K562 (cell line): ENCODE measurements around the gene NMT1. TPM values are rescaled to one million over a fixed set of nuclear protein-coding genes. Genes with fewer than 3 reads are reported as not detected.

Source experiments
- ATAC-seq: fragments of 200-7000 bp; cut with Tn5 transposase; 3 replicates; pipeline ENCODE4 v1.9.1; 2020; ENCODE audit warnings: moderate library complexity
- BruUV-seq: library from RNA; stranded (reverse); fragments of 400-500 nt; replicated peaks from 2 replicates; lab custom pipeline; 2021; lab: Mats Ljungman, UMichigan
- CTCF ChIA-PET: fragments of 300-600 bp; formaldehyde crosslinking; extraction: SDS; loops from one replicate; lab custom pipeline; 2021; ENCODE audit warnings: low intra/inter-chr PET ratio; lab: Yijun Ruan, JAX
- POLR2A ChIA-PET: fragments of 300-600, 350-650 bp; sonication (Branson Sonifier 250); formaldehyde crosslinking; extraction: SDS; loops from one replicate; lab custom pipeline; 2021; ENCODE audit warnings: antibody characterized with exemption, inconsistent platforms; lab: Yijun Ruan, JAX
- DNase-seq, 4 experiments: peaks; one replicate each; pipeline versions ENCODE4 v3.0.0 to v3.0.0-alpha.2; 2011 to 2018; ENCODE audit warnings: low spot score in 3 of 4, mixed read lengths in 3 of 4; ENCODE audit errors: extremely low read depth in 1 of 4
- FAIRE-seq: peaks from 2 replicates; lab custom pipeline; 2011; peaks lifted over from hg19 to GRCh38; lab: Jason Lieb, UNC
- H2AFZ ChIP-seq: 2 replicates; pipeline ENCODE4 v1.6.0; 2011; ENCODE audit warnings: low read depth, low read length, control low read depth, inconsistent platforms
- H3K27ac ChIP-seq: fragments of 200-600 bp; 3 replicates; pipeline ENCODE4 v1.8.0; 2011; ENCODE audit warnings: low read depth, mild to moderate bottlenecking, control low read depth, inconsistent platforms, low read length, moderate library complexity, mixed read lengths; ENCODE audit errors: extremely low read depth
- H3K27me3 ChIP-seq, 2 experiments: fragments of 300-600 bp in 1 of 2; 2 replicates in 1 of 2; 3 replicates in 1 of 2; pipeline versions ENCODE4 v1.6.0 to v1.8.0; 2011; ENCODE audit warnings: inconsistent platforms in 2 of 2, low read length in 2 of 2, mild to moderate bottlenecking in 1 of 2, mixed read lengths in 1 of 2, moderate library complexity in 1 of 2; ENCODE audit not compliant: control insufficient read depth in 2 of 2, insufficient read depth in 2 of 2
- H3K36me3 ChIP-seq: fragments of 300-600 bp; 3 replicates; pipeline ENCODE4 v1.8.0; 2011; ENCODE audit warnings: mild to moderate bottlenecking, low read length, inconsistent platforms; ENCODE audit not compliant: control insufficient read depth, insufficient read depth
- H3K4me1 ChIP-seq, 2 experiments: fragments of 200-600 bp in 1 of 2; replicated peaks in 1 of 2; 2 replicates in 1 of 2; 3 replicates in 1 of 2; pipeline versions ENCODE4 v1.5.1 to v1.8.0; 2011; ENCODE audit warnings: inconsistent platforms in 2 of 2, low read length in 2 of 2, mild to moderate bottlenecking in 1 of 2, mixed read lengths in 1 of 2, moderate library complexity in 1 of 2; ENCODE audit not compliant: control insufficient read depth in 2 of 2, insufficient read depth in 2 of 2
- H3K4me2 ChIP-seq: 2 replicates; pipeline ENCODE4 v1.6.1; 2011; ENCODE audit warnings: low read length, control low read depth, inconsistent platforms, mixed read lengths; ENCODE audit not compliant: insufficient read depth
- H3K4me3 ChIP-seq: fragments of 200-600 bp; sonication (generic), shearing (Covaris generic); 2 replicates; pipeline ENCODE4 v1.5.1; 2016; ENCODE audit warnings: control low read depth, inconsistent platforms
- H3K79me2 ChIP-seq: fragments of 200-600 bp; 3 replicates; pipeline ENCODE4 v1.8.0; 2011; ENCODE audit warnings: low read length, inconsistent platforms; ENCODE audit not compliant: control insufficient read depth, insufficient read depth
- H3K9ac ChIP-seq, 2 experiments: 2 replicates each; pipeline versions ENCODE4 v1.6.0 to v1.6.1; 2011; ENCODE audit warnings: low read depth in 2 of 2, low read length in 2 of 2, control low read depth in 1 of 2, inconsistent platforms in 1 of 2, mild to moderate bottlenecking in 1 of 2, mixed read lengths in 1 of 2; ENCODE audit not compliant: insufficient read depth in 1 of 2
- H3K9me1 ChIP-seq: one replicate; pipeline ENCODE4 v1.6.0; 2011; ENCODE audit warnings: inconsistent platforms, mild to moderate bottlenecking, low read length, moderate library complexity; ENCODE audit not compliant: control insufficient read depth, insufficient read depth
- H3K9me3 ChIP-seq: replicated peaks from 2 replicates; pipeline ENCODE4 v1.5.1; 2011; ENCODE audit warnings: low read depth, low read length, inconsistent platforms; ENCODE audit not compliant: control insufficient read depth, insufficient read depth
- H4K20me1 ChIP-seq: replicated peaks from 2 replicates; pipeline ENCODE4 v1.6.1; 2011; ENCODE audit warnings: low read length, inconsistent platforms, mixed read lengths; ENCODE audit not compliant: control insufficient read depth, insufficient read depth
- HNRNPUL1 ChIP-seq: fragments of 200-400 bp; formaldehyde crosslinking; IDR thresholded peaks from 2 replicates; pipeline ENCODE4 v1.6.1; 2017; ENCODE audit warnings: low read length
- MLX ChIP-seq, 2 experiments: fragments of 450-650 bp in 1 of 2; sonication (generic) in 1 of 2; formaldehyde crosslinking; conservative IDR thresholded peaks; 2 replicates each; pipeline versions ENCODE4 v1.4.0 to v1.8.1; 2020 to 2022; ENCODE audit warnings: mild to moderate bottlenecking in 1 of 2, missing genetic modification reagents in 1 of 2
- POLR2AphosphoS2 ChIP-seq: IDR thresholded peaks from 2 replicates; pipeline ENCODE4 v1.6.1; 2012; ENCODE audit warnings: low read length, improper control_type of control experiment
- SIRT6 ChIP-seq: IDR thresholded peaks from one replicate; pipeline ENCODE4 v1.6.1; 2012; ENCODE audit warnings: low read depth, mild to moderate bottlenecking, control low read depth, inconsistent platforms, low read length, moderate library complexity
- SMARCE1 ChIP-seq: fragments of 450-650 bp; IDR thresholded peaks from 2 replicates; pipeline ENCODE4 v1.7.1; 2016; ENCODE audit warnings: mild to moderate bottlenecking
- TFAM ChIP-seq: fragments of 250-450 bp; sonication (Bioruptor Pico); conservative IDR thresholded peaks from 2 replicates; pipeline ENCODE4 v1.5.0; 2021; ENCODE audit warnings: mild to moderate bottlenecking, moderate library complexity
- ZNF175 ChIP-seq: fragments of 200-800 bp; sonication (Bioruptor generic); IDR thresholded peaks from 2 replicates; pipeline ENCODE4 v1.6.1; 2016; ENCODE audit warnings: low read depth, mild to moderate bottlenecking, missing genetic modification characterization, missing compliant biosample characterization
- ZNF184 ChIP-seq: sonication (generic); formaldehyde crosslinking; IDR thresholded peaks from 2 replicates; pipeline ENCODE4 v1.5.0; 2020; ENCODE audit warnings: missing genetic modification reagents
- ZNF609 ChIP-seq: sonication (generic); formaldehyde crosslinking; IDR thresholded peaks from 2 replicates; pipeline ENCODE4 v1.8.1; 2023; ENCODE audit warnings: missing genetic modification reagents, mild to moderate bottlenecking, borderline replicate concordance
- ZNF717 ChIP-seq: fragments of 250-450 bp; sonication (Bioruptor Pico); IDR thresholded peaks from 2 replicates; pipeline ENCODE4 v1.5.0; 2021
- WGBS: fragments of 100-300 bp; shearing (Covaris generic); methylation state at CpG from one replicate; pipeline ENCODE4 v1.1.6; 2016; ENCODE audit warnings: low coverage, mixed read lengths; ENCODE audit not compliant: insufficient coverage; ENCODE audit errors: missing lambda C conversion rate; 5-methylcytosine and 5-hydroxymethylcytosine counted together
- in situ Hi-C: fragments of 300-500 bp; cut with MboI; formaldehyde crosslinking; loops from 4 replicates; pipeline ENCODE4 v1.15.0; 2018; ENCODE audit warnings: inconsistent platforms, mixed read lengths
- intact Hi-C: fragments of 100-400 bp; cut with micrococcal nuclease; formaldehyde crosslinking; loops from 2 replicates; pipeline ENCODE4 v1.14.2; 2022
- polyA plus RNA-seq, 8 experiments: library from polyadenylated mRNA; depleted of rRNA in 4 of 8; stranded (reverse) in 5 of 8; unstranded in 3 of 8; fragments of >200 nt; fragmentation: Nextera tagmentation in 2 of 8; fragmentation: Illumina TruSeq in 1 of 8; extraction: Ambion mirVana in 2 of 8; extraction: Trizol in 1 of 8; gene quantifications; 2 replicates each; pipeline versions ENCODE4 v1.2.1 to v1.2.3, GENCODE V29; 2011 to 2014; ENCODE audit warnings: inconsistent platforms in 1 of 8, missing spikeins in 1 of 8
- total RNA-seq, 7 experiments: library from RNA; depleted of rRNA in 6 of 7; stranded (reverse); fragments of >200 nt in 6 of 7; fragmentation: Illumina TruSeq in 2 of 7; extraction: Trizol in 2 of 7; gene quantifications; 2 replicates each; pipeline versions ENCODE4 v1.2.1 to v1.2.3, GENCODE V29; 2011 to 2021; ENCODE audit warnings: low replicate concordance in 1 of 7

Gene NMT1
- total and polyA plus RNA-seq, 9 of the 15 experiments (the other 6 are each of a cell fraction or from before 2014, with no cell fraction given), result 86.7 to 569 (median 213) TPM

GRCh38 chr17:45067637-45068036, 6.5 kb downstream of the NMT1 start:
- H3K27me3 ChIP-seq, result no peaks in the 10 kb centered on the region
- no peak overlapping the region for H3K4me3 ChIP-seq
- no peaks in the 10 kb centered on the region for H4K20me1 ChIP-seq
- 95% methylated on average over 2 of the region's 2 CpGs for WGBS
- no peak overlapping the region for H3K9ac ChIP-seq
- POLR2A ChIA-PET, result interaction anchor here (0.6 to 1.6 kb wide), 4 partner anchors 10 to 287 kb away, joined by 3 read pairs; no protein-coding TSS in a partner anchor
- no peak for ATAC-seq
- no peaks in the 10 kb centered on the region for H3K9me1 ChIP-seq
- CTCF ChIA-PET, result no interaction called here
- no peaks in the 10 kb centered on the region for H3K9me3 ChIP-seq
- intact Hi-C loops (no loop called here), in situ Hi-C loops (no loop called here)
- H3K27ac ChIP-seq, result no peak overlapping the region
- H3K4me2 ChIP-seq, result no peak overlapping the region
- peaks cover 78% of the 10 kb centered on the region for H3K36me3 ChIP-seq
- TSS peak; percentile 6 for BruUV-seq
- no peak for TF ChIP-seq ZNF175 (CRISPR knock-in tag)
- peaks cover 7% of the 10 kb centered on the region in 2 experiments; a peak in 4 of 5 replicates for H3K4me1 ChIP-seq
- H3K79me2 ChIP-seq, result peaks cover 92% of the 10 kb centered on the region
- no peak for FAIRE-seq
- no peak for DNase-seq
- no peak overlapping the region for H2AFZ ChIP-seq

DNA sequence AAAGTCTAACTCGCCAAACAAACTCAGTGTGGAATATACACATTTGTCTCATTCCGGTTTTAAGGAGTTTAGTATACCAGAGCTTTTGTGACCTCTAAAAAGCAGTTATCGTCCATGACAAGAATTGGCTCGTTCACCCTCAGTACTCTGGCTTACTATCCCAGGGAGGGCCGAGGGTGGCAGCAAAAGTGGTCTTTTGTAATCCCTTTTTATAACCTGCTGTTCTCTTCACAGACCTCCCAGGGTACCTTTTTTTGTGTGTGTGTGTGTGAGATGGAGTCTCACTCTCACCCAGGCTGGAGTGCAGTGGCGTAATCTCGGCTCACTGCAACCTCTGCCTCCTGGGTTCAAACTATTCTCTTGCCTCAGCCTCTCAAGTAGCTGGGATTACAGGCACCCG, 8.9 kb downstream of the NMT1 start:
- Histone ChIP-seq H3K9me1 (no peaks in the 10 kb centered on the region), H3K27ac (no peak overlapping the region), H3K4me2 (no peak overlapping the region), H3K9ac (no peak overlapping the region), H3K4me3 (no peak overlapping the region), H4K20me1 (no peaks in the 10 kb centered on the region; the same call in 1 of the 2 replicates), H3K9me3 (no peaks in the 10 kb centered on the region), H3K4me1 (peaks cover 0 to 5% of the 10 kb centered on the region in 2 experiments; a peak in 2 of 5 replicates), H3K79me2 (peaks cover 92% of the 10 kb centered on the region), H2AFZ (no peak overlapping the region), H3K27me3 (no peaks in the 10 kb centered on the region), H3K36me3 (peaks cover 81% of the 10 kb centered on the region)
- FAIRE-seq (no peak), DNase-seq (no peak), ATAC-seq (no peak)
- in situ Hi-C loops, result no loop called here
- intact Hi-C loops, result no loop called here
- ChIA-PET CTCF (interaction anchor here (0.7 kb wide), 1 partner anchor 1680 kb away, joined by 3 read pairs; no protein-coding TSS in a partner anchor), POLR2A (interaction anchor here (0.6 to 0.8 kb wide), 5 partner anchors 9 to 606 kb away, joined by 3 to 5 read pairs (median 3); partner anchors contain the start of gene NMT1)
- BruUV-seq, result no TSS peak
- 98% methylated on average over 8 of the region's 8 CpGs for WGBS
- no peak for TF ChIP-seq ZNF609 (CRISPR knock-in tag)
- TF ChIP-seq ZNF717, result no peak
- TF ChIP-seq SIRT6, result no peak
- TF ChIP-seq TFAM (CRISPR knock-in tag), result no peak
- no peak for TF ChIP-seq POLR2AphosphoS2
- TF ChIP-seq MLX (CRISPR knock-in tag; conservative IDR thresholded peaks at IDR 0.05), result no peak
- TF ChIP-seq HNRNPUL1, result no peak
- TF ChIP-seq SMARCE1, result no peak
- no peak for TF ChIP-seq ZNF184 (CRISPR knock-in tag)
